GM12878 (cell line): ENCODE results near the gene FNIP1. TPM values are rescaled to one million over a fixed set of nuclear protein-coding genes. Genes with fewer than 3 reads are reported as not detected.
"Not testable (repeated sequence)": the region's sequence is repeated elsewhere in the genome, so short reads cannot be mapped to it uniquely, and the experiment has no call there.

Experiments
- ATAC-seq: fragments of 200-7000 bp; cut with Tn5 transposase; 3 replicates; pipeline ENCODE4 v1.9.1; 2020; ENCODE audit warnings: mild to moderate bottlenecking, moderate library complexity
- BruUV-seq: library from RNA; stranded (reverse); fragments of 400-500 nt; replicated peaks from 2 replicates; lab custom pipeline; 2021; lab: Mats Ljungman, UMichigan
- CTCF ChIA-PET: fragments of 300-600 bp; sonication (Branson Sonifier 250); formaldehyde crosslinking; extraction: SDS; loops from one replicate; lab custom pipeline; 2021; ENCODE audit warnings: inconsistent platforms; lab: Yijun Ruan, JAX
- POLR2A ChIA-PET: fragments of 350-600 bp; formaldehyde crosslinking; extraction: SDS; loops from one replicate; lab custom pipeline; 2021; ENCODE audit warnings: inconsistent platforms; lab: Charles Lee
- RAD21 ChIA-PET: fragments of 300-600 bp; sonication (Branson Sonifier 250); formaldehyde crosslinking; loops from one replicate; lab custom pipeline; 2023; ENCODE audit warnings: antibody characterized with exemption; ENCODE audit not compliant: unreplicated experiment; lab: Charles Lee
- SMC1A ChIA-PET: fragments of 300-600 bp; sonication (Branson Sonifier 250); formaldehyde crosslinking; loops from one replicate; lab custom pipeline; 2023; ENCODE audit not compliant: unreplicated experiment, uncharacterized antibody; lab: Charles Lee
- DNase-seq: peaks from one replicate; pipeline ENCODE4 v3.0.0-alpha.2; 2011; ENCODE audit warnings: low read depth, low spot score
- FAIRE-seq: peaks from 3 replicates; lab custom pipeline; 2011; peaks lifted over from hg19 to GRCh38; lab: Jason Lieb, UNC
- H2AFZ ChIP-seq: 2 replicates; pipeline ENCODE4 v1.6.0; 2011; ENCODE audit warnings: low read depth, low read length, control low read depth; ENCODE audit not compliant: control insufficient read depth
- H3K27ac ChIP-seq: 2 replicates; pipeline ENCODE4 v1.5.1; 2011; ENCODE audit warnings: control low read depth; ENCODE audit not compliant: control insufficient read depth, insufficient read depth
- H3K27me3 ChIP-seq, 2 experiments: replicated peaks in 1 of 2; 2 replicates each; pipeline versions ENCODE4 v1.6.0 to v1.6.1; 2011; ENCODE audit warnings: low read length in 1 of 2; ENCODE audit not compliant: control insufficient read depth in 2 of 2, insufficient read depth in 2 of 2
- H3K36me3 ChIP-seq, 2 experiments: 2 replicates each; pipeline ENCODE4 v1.5.1; 2011; ENCODE audit warnings: low read length in 1 of 2; ENCODE audit not compliant: control insufficient read depth in 2 of 2, insufficient read depth in 2 of 2
- H3K4me1 ChIP-seq: 2 replicates; pipeline ENCODE4 v1.6.1; 2011; ENCODE audit warnings: mild to moderate bottlenecking, low read length, moderate library complexity, mixed read lengths; ENCODE audit not compliant: control insufficient read depth, insufficient read depth
- H3K4me2 ChIP-seq: 2 replicates; pipeline ENCODE4 v1.6.0; 2011; ENCODE audit warnings: control low read depth; ENCODE audit not compliant: control insufficient read depth, insufficient read depth
- H3K4me3 ChIP-seq: fragments of 200-600 bp; sonication (generic); 2 replicates; pipeline ENCODE4 v1.5.1; 2016
- H3K79me2 ChIP-seq: 2 replicates; pipeline ENCODE4 v1.6.0; 2011; ENCODE audit warnings: low read length; ENCODE audit not compliant: control insufficient read depth, insufficient read depth
- H3K9ac ChIP-seq: 2 replicates; pipeline ENCODE4 v1.8.0; 2011; ENCODE audit warnings: low read length, control low read depth, mixed read lengths; ENCODE audit not compliant: control insufficient read depth, insufficient read depth
- H3K9me3 ChIP-seq: replicated peaks from 3 replicates; pipeline ENCODE4 v1.5.1; 2011; ENCODE audit warnings: mild to moderate bottlenecking, low read length; ENCODE audit not compliant: control insufficient read depth, insufficient read depth
- H4K20me1 ChIP-seq: 2 replicates; pipeline ENCODE4 v1.6.0; 2011; ENCODE audit not compliant: control insufficient read depth, insufficient read depth
- NRF1 ChIP-seq: conservative IDR thresholded peaks from 2 replicates; pipeline ENCODE4 v1.6.1; 2011; ENCODE audit warnings: mild to moderate bottlenecking, low read depth, low read length, improper control_type of control experiment
- WGBS: methylation state at CpG from one replicate; pipeline ENCODE4 v1.1.6; 2016; ENCODE audit warnings: low lambda C conversion rate; ENCODE audit not compliant: insufficient replicate concordance, insufficient coverage; ENCODE audit errors: missing lambda C conversion rate; 5-methylcytosine and 5-hydroxymethylcytosine counted together
- in situ Hi-C: fragments of 300-500 bp; cut with MboI; formaldehyde crosslinking; loops from 9 replicates; pipeline ENCODE4 v1.14.3; 2018; ENCODE audit warnings: mixed read lengths
- intact Hi-C: fragments of 100-400 bp; cut with micrococcal nuclease; formaldehyde crosslinking; loops from one replicate; pipeline ENCODE4 v1.14.2; 2022; ENCODE audit not compliant: unreplicated experiment
- polyA plus RNA-seq, 11 experiments: library from polyadenylated mRNA; depleted of rRNA in 4 of 11; unstranded in 6 of 11; stranded (reverse) in 5 of 11; fragments of >200 nt; fragmentation: Nextera tagmentation in 4 of 11; fragmentation: Illumina TruSeq in 1 of 11; extraction: Ambion mirVana in 4 of 11; extraction: Trizol in 1 of 11; gene quantifications; 1 replicate in 1 of 11; 2 replicates in 10 of 11; pipeline versions ENCODE4 v1.2.1 to v1.2.3, GENCODE V29; 2011 to 2016; ENCODE audit warnings: inconsistent platforms in 2 of 11, missing spikeins in 2 of 11, low read depth in 1 of 11
- total RNA-seq, 4 experiments: library from RNA; depleted of rRNA in 3 of 4; stranded (reverse); fragments of >200 nt in 3 of 4; fragmentation: Illumina TruSeq in 1 of 4; extraction: Trizol in 1 of 4; gene quantifications; 2 replicates each; pipeline versions ENCODE4 v1.2.1 to v1.2.3, GENCODE V29; 2013 to 2021

The FNIP1 gene
- total and polyA plus RNA-seq, 10 of the 15 experiments (the other 5 are each of a cell fraction or from before 2014, with no cell fraction given), result 4.3 to 18.0 (median 14.0) TPM

DNA sequence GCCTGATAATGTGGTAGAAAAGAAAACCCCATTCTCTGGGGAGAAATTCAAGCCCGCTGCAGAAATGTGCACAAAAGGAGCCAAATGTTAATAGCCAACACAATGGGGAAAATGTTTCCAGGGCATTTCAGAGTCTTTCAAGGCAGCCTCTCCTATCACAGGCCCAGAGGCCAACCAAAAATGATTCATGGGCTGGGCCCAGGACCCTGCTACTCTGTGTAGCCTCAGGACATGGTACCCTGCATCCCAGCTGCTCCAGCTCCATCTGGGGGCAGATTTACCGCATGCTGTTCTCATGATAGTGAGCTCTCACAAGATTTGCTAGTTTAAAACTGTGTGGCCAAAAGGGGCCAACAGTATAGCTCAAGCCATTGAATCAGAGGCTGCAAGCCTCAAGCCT is 202.9 kb downstream of the FNIP1 start (continued):
- no peak for TF ChIP-seq NRF1

- BruUV-seq, H2AFZ ChIP-seq, H3K4me2 ChIP-seq, H3K36me3 ChIP-seq, H3K4me1 ChIP-seq, DNase-seq, FAIRE-seq, H3K9me3 ChIP-seq, H4K20me1 ChIP-seq, H3K27ac ChIP-seq, H3K4me3 ChIP-seq, H3K9ac ChIP-seq, ATAC-seq, intact Hi-C loops, H3K27me3 ChIP-seq: not testable (repeated sequence)
- in situ Hi-C loops, result loop anchor here (5.0 kb wide), 1 partner anchor 414 kb away; no protein-coding TSS in a partner anchor
- ChIA-PET SMC1A (interaction anchor here (0.9 to 1.6 kb wide), 6 partner anchors 9 to 469 kb away, joined by 3 to 7 read pairs (median 3); no protein-coding TSS in a partner anchor), CTCF (interaction anchor here (0.6 to 7.9 kb wide), 2 partner anchors 202 to 414 kb away, joined by 3 to 189 read pairs; no protein-coding TSS in a partner anchor), POLR2A (interaction anchor here (0.5 kb wide), 1 partner anchor 34 kb away, joined by 3 read pairs; no protein-coding TSS in a partner anchor), RAD21 (interaction anchor here (1.1 kb wide), 2 partner anchors 415 to 470 kb away, joined by 4 read pairs; no protein-coding TSS in a partner anchor)
- WGBS, result 89% methylated on average over 2 of the region's 2 CpGs
- peaks cover 44% of the 10 kb centered on the region for H3K79me2 ChIP-seq
Measured at GRCh38 chr5:131593436-131593835, 203.4 kb downstream of the FNIP1 start.

Other genes with a start within 250 kb of the FNIP1 start
- 19.5 and 24.1 TPM in 2 replicates for gene RAPGEF6, start 161.8 kb downstream of the FNIP1 start, total RNA-seq (2014; rRNA removed)
- gene RAPGEF6, start 161.8 kb downstream of the FNIP1 start, total RNA-seq (2014; rRNA removed; fragmentation: Illumina TruSeq; extraction: Trizol), result 24.0 and 24.9 TPM in 2 replicates
- 18.5 and 19.5 TPM in 2 replicates for gene RAPGEF6, start 161.8 kb downstream of the FNIP1 start, total RNA-seq (2021)
- gene RAPGEF6, start 161.8 kb downstream of the FNIP1 start, polyA plus RNA-seq (2011; rRNA removed), result 18.3 and 23.5 TPM in 2 replicates
- 14.1 and 15.9 TPM in 2 replicates for gene RAPGEF6, start 161.8 kb downstream of the FNIP1 start, polyA plus RNA-seq (2014; fragmentation: Illumina TruSeq; extraction: Trizol)
- 1 to 10 TPM; 2.9 to 4.9 TPM for gene RAPGEF6, start 161.8 kb downstream of the FNIP1 start, polyA plus RNA-seq (2014; fragmentation: Nextera tagmentation; extraction: Ambion mirVana)
- gene RAPGEF6, start 161.8 kb downstream of the FNIP1 start, polyA plus RNA-seq (2014; rRNA removed), result 7.8 and 8.1 TPM in 2 replicates
- 10 to 100 TPM; 13.3 to 14.3 TPM for gene RAPGEF6, start 161.8 kb downstream of the FNIP1 start, polyA plus RNA-seq (2016; fragmentation: Nextera tagmentation; extraction: Ambion mirVana)
- gene MEIKIN, start 148.6 kb upstream of the FNIP1 start, total RNA-seq (2014; rRNA removed), result not detected in 2 replicates
- gene MEIKIN, start 148.6 kb upstream of the FNIP1 start, total RNA-seq (2014; rRNA removed; fragmentation: Illumina TruSeq; extraction: Trizol), result not detected in 2 replicates
- gene MEIKIN, start 148.6 kb upstream of the FNIP1 start, total RNA-seq (2021), result not detected in 2 replicates
- gene MEIKIN, start 148.6 kb upstream of the FNIP1 start, polyA plus RNA-seq (2011; rRNA removed), result not detected in 2 replicates
- gene MEIKIN, start 148.6 kb upstream of the FNIP1 start, polyA plus RNA-seq (2014; fragmentation: Illumina TruSeq; extraction: Trizol), result not detected in 2 replicates
- gene MEIKIN, start 148.6 kb upstream of the FNIP1 start, polyA plus RNA-seq (2014; fragmentation: Nextera tagmentation; extraction: Ambion mirVana), result not detected
- gene MEIKIN, start 148.6 kb upstream of the FNIP1 start, polyA plus RNA-seq (2014; rRNA removed), result not detected in 2 replicates
- gene MEIKIN, start 148.6 kb upstream of the FNIP1 start, polyA plus RNA-seq (2016; fragmentation: Nextera tagmentation; extraction: Ambion mirVana), result not detected
- gene ACSL6, start 214.6 kb upstream of the FNIP1 start, total RNA-seq (2014; rRNA removed), result not detected in 2 replicates
- gene ACSL6, start 214.6 kb upstream of the FNIP1 start, total RNA-seq (2014; rRNA removed; fragmentation: Illumina TruSeq; extraction: Trizol), result 0.09 TPM in 1 of 2 replicates, not detected in the other
- 0.05 TPM in 1 of 2 replicates, not detected in the other for gene ACSL6, start 214.6 kb upstream of the FNIP1 start, total RNA-seq (2021)
- not detected in 2 replicates for gene ACSL6, start 214.6 kb upstream of the FNIP1 start, polyA plus RNA-seq (2011; rRNA removed)
- gene ACSL6, start 214.6 kb upstream of the FNIP1 start, polyA plus RNA-seq (2014; fragmentation: Illumina TruSeq; extraction: Trizol), result 0.06 and 0.10 TPM in 2 replicates
- not detected for gene ACSL6, start 214.6 kb upstream of the FNIP1 start, polyA plus RNA-seq (2014; fragmentation: Nextera tagmentation; extraction: Ambion mirVana)
- gene ACSL6, start 214.6 kb upstream of the FNIP1 start, polyA plus RNA-seq (2014; rRNA removed), result 0.53 TPM in 1 of 2 replicates, not detected in the other
- gene ACSL6, start 214.6 kb upstream of the FNIP1 start, polyA plus RNA-seq (2016; fragmentation: Nextera tagmentation; extraction: Ambion mirVana), result not detected